OCI-LY3 (cell line): Measurements from ENCODE around the gene GKN2.

Source experiments
- H2AFZ ChIP-seq: fragments of 200-600, 300-600 bp; shearing (Covaris generic); 2 replicates; pipeline ENCODE4 v1.6.0; 2014; ENCODE audit warnings: antibody characterized with exemption, low read depth, low read length
- H3K27ac ChIP-seq: fragments of 200-600, 300-600 bp; sonication (generic); 2 replicates; pipeline ENCODE4 v1.5.1; 2014; ENCODE audit warnings: mild to moderate bottlenecking, low read length, moderate library complexity, mixed read lengths
- H3K27me3 ChIP-seq: fragments of 200-600, 300-600 bp; sonication (generic); 2 replicates; pipeline ENCODE4 v1.6.1; 2014; ENCODE audit warnings: low read depth, low read length, mixed read lengths
- H3K36me3 ChIP-seq: fragments of 200-600, 300-600 bp; sonication (generic); replicated peaks from 2 replicates; pipeline ENCODE3; 2014; ENCODE audit warnings: low read depth, low read length, mixed read lengths
- H3K4me1 ChIP-seq: fragments of 300-600, 200-600 bp; sonication (generic); 2 replicates; pipeline ENCODE4 v1.6.1; 2014; ENCODE audit warnings: low read length, mixed read lengths
- H3K4me2 ChIP-seq: fragments of 200-600, 300-600 bp; sonication (generic); 2 replicates; pipeline ENCODE4 v1.6.1; 2014; ENCODE audit warnings: low read length, mixed read lengths
- H3K4me3 ChIP-seq: fragments of 300-600, 200-600 bp; sonication (generic); 2 replicates; pipeline ENCODE4 v1.5.1; 2014; ENCODE audit warnings: antibody characterized with exemption, mild to moderate bottlenecking, low read length, moderate library complexity
- H3K79me2 ChIP-seq: fragments of 300-600, 200-600 bp; shearing (Covaris generic); 2 replicates; pipeline ENCODE4 v1.6.1; 2014; ENCODE audit warnings: mild to moderate bottlenecking, low read length, mixed read lengths
- H3K9ac ChIP-seq: fragments of 300-600, 200-600 bp; shearing (Covaris generic); 2 replicates; pipeline ENCODE4 v1.6.0; 2014; ENCODE audit warnings: mild to moderate bottlenecking, low read length, moderate library complexity
- H3K9me3 ChIP-seq: fragments of 200-600, 300-600 bp; shearing (Covaris generic); 2 replicates; pipeline ENCODE4 v1.6.1; 2014; ENCODE audit warnings: low read length, mixed read lengths; ENCODE audit not compliant: insufficient read depth
- H4K20me1 ChIP-seq: fragments of 200-600, 300-600 bp; sonication (generic); 2 replicates; pipeline ENCODE4 v1.6.1; 2016; ENCODE audit warnings: low read length, mixed read lengths; ENCODE audit not compliant: insufficient read depth
- EZH2phosphoT487 ChIP-seq: fragments of 200-600 bp; shearing (Covaris generic); IDR thresholded peaks from 2 replicates; pipeline ENCODE4 v1.6.1; 2018; ENCODE audit warnings: antibody characterized with exemption, mixed run types, low read depth
- TF ChIP-seq, protein P1 (sequence below): fragments of 200-600, 300-600 bp; sonication (generic); IDR thresholded peaks from 2 replicates; pipeline ENCODE4 v1.5.1; 2014; ENCODE audit warnings: antibody characterized with exemption, low read length, low read depth

GKN2 gene

DNA sequence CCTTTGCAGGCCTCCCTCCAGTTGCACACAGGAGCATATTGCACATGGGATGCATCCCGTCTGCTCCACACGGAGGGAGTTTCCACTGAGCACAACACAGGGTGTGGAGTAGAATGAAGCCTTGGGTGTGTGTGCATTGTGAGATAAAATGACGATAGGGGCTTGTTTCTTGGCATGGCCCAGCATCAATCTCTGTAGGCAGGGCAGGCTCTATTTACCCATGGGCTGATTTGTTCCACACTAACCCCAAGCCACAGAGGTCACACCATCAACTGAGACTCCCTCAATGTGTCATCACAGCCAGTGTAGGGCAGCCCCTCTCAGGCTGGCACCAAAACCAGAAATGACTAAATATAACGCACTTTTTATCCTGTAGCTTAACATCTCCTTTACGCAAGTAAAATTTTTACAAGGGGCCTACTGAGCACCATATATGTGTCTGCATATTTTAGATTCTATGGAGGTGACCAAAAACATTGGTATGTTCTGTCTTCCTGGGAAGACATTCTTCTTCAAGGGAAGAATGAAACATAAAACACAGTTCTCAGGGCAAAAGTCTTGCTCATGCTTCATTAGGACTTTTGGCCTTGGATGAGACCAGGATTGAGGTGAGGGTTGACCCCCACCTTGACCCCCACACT is 19.0 kb upstream of the GKN2 start:
- Histone ChIP-seq H3K27ac (no peak overlapping the region), H3K9ac (no peak overlapping the region), H4K20me1 (no peaks in the 10 kb centered on the region), H3K79me2 (no peaks in the 10 kb centered on the region), H3K4me2 (no peak overlapping the region), H3K4me1 (no peaks in the 10 kb centered on the region), H3K36me3 (no peaks in the 10 kb centered on the region), H3K4me3 (no peak overlapping the region), H3K9me3 (no peaks in the 10 kb centered on the region), H2AFZ (no peak overlapping the region), H3K27me3 (peaks cover 23% of the 10 kb centered on the region)
- TF ChIP-seq EZH2phosphoT487: no peak
- TF ChIP-seq, protein P1, sequence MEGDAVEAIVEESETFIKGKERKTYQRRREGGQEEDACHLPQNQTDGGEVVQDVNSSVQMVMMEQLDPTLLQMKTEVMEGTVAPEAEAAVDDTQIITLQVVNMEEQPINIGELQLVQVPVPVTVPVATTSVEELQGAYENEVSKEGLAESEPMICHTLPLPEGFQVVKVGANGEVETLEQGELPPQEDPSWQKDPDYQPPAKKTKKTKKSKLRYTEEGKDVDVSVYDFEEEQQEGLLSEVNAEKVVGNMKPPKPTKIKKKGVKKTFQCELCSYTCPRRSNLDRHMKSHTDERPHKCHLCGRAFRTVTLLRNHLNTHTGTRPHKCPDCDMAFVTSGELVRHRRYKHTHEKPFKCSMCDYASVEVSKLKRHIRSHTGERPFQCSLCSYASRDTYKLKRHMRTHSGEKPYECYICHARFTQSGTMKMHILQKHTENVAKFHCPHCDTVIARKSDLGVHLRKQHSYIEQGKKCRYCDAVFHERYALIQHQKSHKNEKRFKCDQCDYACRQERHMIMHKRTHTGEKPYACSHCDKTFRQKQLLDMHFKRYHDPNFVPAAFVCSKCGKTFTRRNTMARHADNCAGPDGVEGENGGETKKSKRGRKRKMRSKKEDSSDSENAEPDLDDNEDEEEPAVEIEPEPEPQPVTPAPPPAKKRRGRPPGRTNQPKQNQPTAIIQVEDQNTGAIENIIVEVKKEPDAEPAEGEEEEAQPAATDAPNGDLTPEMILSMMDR: no peak

- Histone ChIP-seq H3K4me3 (no peak overlapping the region), H3K27ac (no peak overlapping the region), H3K4me1 (no peaks in the 10 kb centered on the region), H3K9me3 (no peaks in the 10 kb centered on the region), H3K4me2 (no peak overlapping the region), H3K79me2 (no peaks in the 10 kb centered on the region), H3K9ac (no peak overlapping the region), H3K36me3 (no peaks in the 10 kb centered on the region), H2AFZ (no peak overlapping the region), H3K27me3 (peaks cover 20% of the 10 kb centered on the region), H4K20me1 (no peaks in the 10 kb centered on the region)
- TF ChIP-seq, protein P1: no peak
- no peak for TF ChIP-seq EZH2phosphoT487
Measured at GRCh38 chr2:68970566-68971265, 18.0 kb upstream of the GKN2 start.

GRCh38 chr2:68969736-68970490 is 17.2 kb upstream of the GKN2 start:
- Histone ChIP-seq H3K79me2 (no peaks in the 10 kb centered on the region), H3K9ac (no peak overlapping the region), H3K27me3 (peaks cover 12% of the 10 kb centered on the region), H2AFZ (no peak overlapping the region), H4K20me1 (no peaks in the 10 kb centered on the region), H3K4me2 (no peak overlapping the region), H3K9me3 (no peaks in the 10 kb centered on the region), H3K36me3 (no peaks in the 10 kb centered on the region), H3K4me1 (no peaks in the 10 kb centered on the region), H3K27ac (no peak overlapping the region), H3K4me3 (no peak overlapping the region)
- TF ChIP-seq, protein P1: no peak

GRCh38 chr2:68968221-68968620 is 15.5 kb upstream of the GKN2 start:
- Histone ChIP-seq H3K4me2 (no peak overlapping the region), H3K4me1 (no peaks in the 10 kb centered on the region), H2AFZ (no peak overlapping the region), H3K9me3 (no peaks in the 10 kb centered on the region), H3K36me3 (no peaks in the 10 kb centered on the region), H3K9ac (no peak overlapping the region), H4K20me1 (no peaks in the 10 kb centered on the region), H3K4me3 (no peak overlapping the region), H3K27me3 (peaks cover 10% of the 10 kb centered on the region), H3K79me2 (no peaks in the 10 kb centered on the region), H3K27ac (no peak overlapping the region)
- TF ChIP-seq, protein P1: no peak
- TF ChIP-seq EZH2phosphoT487: no peak
